NCI-H1436 (cell line): ENCODE results near the gene COG4.
"Not testable (repeated sequence)": the region's sequence is repeated elsewhere in the genome, so short reads cannot be mapped to it uniquely, and the experiment has no call there.

Experiments used
- DNase-seq: peaks from one replicate; lab custom pipeline; 2025; lab: John Stamatoyannopoulos, UW

The COG4 gene

GRCh38 chr16:70454222-70455034, 68.9 kb downstream of the COG4 start, which contains the start of gene FCSK:
Gene FCSK, plus strand, starts transcription at chr16:70454595. Its CDS starts 8,596 bp downstream, at chr16:70463191.
- peak; percentile 59 for DNase-seq

DNA sequence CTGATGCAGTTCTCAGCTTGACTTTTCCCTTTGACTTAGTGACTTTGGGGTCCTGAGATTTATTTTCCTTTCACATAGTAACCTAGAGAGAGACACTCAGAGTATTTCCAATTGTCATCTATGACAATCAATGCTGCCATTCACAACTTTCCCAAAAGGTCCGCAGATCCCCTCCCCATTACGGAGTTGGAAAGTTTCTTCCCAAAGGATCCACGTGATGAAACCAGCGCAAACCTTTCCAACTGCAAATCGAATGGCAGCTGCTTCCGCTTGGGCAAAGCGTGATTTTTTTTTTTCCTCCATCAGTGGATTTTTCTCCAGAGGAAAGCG, 69.5 kb downstream of the COG4 start:
- no peak for DNase-seq

GRCh38 chr16:70453117-70453891, 70.0 kb downstream of the COG4 start:
- no peak for DNase-seq

DNA sequence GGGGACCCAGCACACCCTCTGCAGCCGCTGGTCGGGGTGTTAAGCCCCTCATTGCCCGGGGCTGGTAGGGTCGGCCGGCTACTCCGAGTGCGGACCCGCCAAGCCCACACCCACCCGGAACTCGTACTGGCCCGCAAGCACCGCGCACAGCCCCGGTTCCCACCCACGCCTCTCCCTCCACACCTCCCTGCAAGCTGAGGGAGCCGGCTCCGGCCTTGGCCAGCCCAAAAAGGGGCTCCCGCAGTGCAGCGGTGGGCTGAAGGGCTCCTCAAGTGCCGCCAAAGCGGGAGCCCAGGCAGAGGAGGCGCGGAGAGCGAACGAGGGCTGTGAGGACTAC, 72.4 kb downstream of the COG4 start:
- not testable (repeated sequence) for DNase-seq

DNA sequence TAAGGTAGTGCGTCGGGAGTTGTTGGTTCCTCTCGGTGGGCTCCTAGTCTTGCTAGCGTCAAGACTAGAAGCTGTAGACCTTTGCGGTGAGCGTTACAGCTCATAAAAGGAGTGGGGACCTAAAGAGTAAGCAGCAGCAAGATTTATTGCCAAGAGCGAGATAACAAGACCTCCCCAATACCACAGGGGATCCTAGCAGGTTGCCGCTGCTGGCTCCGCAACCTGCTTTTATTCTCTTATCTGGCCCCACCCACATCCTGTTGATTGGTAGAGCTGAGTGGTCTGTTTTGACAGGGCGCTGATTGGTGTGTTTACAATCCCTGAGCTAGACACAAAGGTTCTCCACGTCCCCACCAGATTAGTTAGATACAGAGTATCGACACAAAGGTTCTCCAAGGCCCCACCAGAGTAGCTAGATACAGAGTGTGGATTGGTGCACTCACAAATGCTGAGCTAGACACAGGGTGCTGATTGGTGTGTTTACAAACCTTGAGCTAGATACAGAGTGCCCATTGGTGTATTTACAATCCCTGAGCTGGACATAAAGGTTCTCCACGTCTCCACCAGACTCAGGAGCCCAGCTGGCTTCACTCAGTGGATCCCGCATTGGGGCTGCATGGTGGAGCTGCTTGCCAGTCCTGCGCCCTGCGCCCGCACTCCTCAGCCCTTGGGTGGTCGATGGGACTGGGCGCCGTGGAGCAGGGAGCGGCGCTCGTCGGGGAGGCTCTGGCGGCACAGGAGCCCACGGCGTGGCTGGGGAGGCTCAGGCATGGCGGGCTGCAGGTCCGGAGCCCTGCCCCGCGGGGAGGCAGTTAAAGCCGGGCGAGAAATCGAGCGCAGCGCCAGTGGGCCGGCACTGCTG, 73.0 kb downstream of the COG4 start:
- not testable (repeated sequence) for DNase-seq

- no peak for DNase-seq
Observed at GRCh38 chr16:70448075-70448474, 75.3 kb downstream of the COG4 start.

- DNase-seq: no peak
Observed at GRCh38 chr16:70444249-70445063, 78.9 kb downstream of the COG4 start.

DNA sequence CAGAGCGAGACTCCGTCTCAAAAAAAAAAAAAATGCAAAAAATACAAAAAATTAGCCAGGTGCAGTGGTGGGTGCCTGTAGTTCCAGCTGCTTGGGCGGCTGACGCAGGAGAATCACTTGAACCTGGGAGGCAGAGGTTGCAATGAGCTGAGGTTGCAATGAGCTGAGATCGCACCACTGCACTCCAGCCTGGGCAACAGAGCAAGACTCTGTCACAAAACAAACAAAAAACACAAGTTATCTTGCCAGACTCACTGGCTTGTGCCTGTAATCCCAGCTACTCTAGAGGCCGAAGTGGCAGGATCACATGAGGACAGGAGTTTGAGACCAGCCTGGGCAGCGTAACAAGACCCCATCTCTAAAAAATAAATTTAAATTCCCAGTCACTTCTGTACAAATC, 81.0 kb downstream of the COG4 start:
- no peak for DNase-seq

DNA sequence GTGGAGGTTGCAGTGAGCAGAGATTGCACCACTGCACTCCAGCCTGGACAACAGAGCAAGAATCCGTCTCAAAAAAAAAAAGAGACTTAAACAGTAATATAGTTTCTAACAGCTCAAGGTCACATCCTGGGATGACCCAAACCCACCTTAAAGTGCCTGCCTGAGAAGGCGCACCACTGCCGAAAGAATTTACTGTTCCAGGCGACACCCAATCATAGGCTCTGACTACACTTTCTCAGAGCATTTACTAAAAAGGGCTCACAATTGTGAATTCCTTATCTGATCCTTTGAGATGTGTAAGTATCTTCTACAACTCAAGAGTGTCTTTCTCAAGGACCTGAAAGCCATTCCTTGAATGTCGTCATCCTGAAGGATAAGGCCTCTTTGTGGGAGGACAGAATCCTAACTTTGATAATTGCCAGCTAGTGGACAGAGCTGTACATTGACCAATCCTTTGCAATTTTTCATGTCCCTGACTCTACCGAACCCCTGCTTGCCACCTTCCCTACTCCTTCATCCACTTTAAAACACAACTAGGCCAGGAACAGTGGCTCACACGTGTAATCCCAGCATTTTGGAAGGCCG, 81.9 kb downstream of the COG4 start:
- DNase-seq: no peak

- no peak for DNase-seq
Observed at GRCh38 chr16:70440009-70440692, 83.2 kb downstream of the COG4 start.

DNA sequence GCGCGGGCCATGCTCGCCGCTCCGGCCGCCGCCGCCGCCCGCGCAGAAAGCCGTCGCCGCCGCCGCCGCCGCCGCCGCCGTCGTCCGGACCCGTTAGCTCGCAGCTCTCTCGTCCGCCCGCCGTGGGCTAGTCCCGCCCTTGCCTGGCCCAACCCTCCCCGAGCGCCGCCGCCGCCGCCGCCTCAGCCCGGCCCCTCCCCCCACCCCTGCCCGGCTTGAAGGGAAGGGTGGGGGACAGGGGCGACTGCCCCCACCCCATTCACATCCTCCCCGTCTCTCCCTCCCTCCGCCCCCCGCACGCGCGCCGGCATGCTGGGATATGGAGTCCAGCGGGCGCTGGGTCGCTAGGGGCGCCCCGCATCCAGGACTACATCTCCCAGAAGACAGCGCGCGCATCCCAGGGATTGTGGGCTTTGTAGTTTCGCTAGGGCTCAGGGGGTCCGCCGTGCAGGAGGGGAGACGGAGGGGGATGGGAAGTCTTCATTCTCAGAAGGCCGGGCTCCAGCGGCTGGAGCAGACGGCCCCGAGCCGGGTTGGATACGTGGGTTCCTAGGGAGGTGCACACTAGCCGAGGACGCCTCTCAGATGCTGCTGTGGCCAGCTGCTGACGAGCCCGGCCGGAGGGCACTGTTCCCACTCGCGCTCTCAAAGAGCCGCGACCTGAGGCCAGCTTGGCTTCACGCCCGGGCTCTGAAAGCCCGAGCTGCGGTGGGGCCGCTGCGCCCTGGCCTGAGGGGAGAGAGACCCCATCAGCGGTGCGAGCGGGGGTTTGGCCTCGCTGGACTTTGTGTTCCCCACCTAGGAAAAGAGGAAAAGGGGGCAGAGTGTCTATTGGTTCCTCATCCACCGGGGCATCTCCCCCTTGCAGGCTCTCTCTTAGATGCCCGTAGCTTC, 84.1 kb downstream of the COG4 start, which contains the start of gene ST3GAL2:
TSS of gene ST3GAL2 (minus strand) at position 132 of the 894 bp plus-strand sequence. CDS start 40,570 bp downstream, outside the sequence.
- DNase-seq: peak; percentile 94

- no peak for DNase-seq
Observed at GRCh38 chr16:70438585-70438968, 84.8 kb downstream of the COG4 start.

GRCh38 chr16:70437582-70438557, 85.5 kb downstream of the COG4 start:
- no peak for DNase-seq

DNA sequence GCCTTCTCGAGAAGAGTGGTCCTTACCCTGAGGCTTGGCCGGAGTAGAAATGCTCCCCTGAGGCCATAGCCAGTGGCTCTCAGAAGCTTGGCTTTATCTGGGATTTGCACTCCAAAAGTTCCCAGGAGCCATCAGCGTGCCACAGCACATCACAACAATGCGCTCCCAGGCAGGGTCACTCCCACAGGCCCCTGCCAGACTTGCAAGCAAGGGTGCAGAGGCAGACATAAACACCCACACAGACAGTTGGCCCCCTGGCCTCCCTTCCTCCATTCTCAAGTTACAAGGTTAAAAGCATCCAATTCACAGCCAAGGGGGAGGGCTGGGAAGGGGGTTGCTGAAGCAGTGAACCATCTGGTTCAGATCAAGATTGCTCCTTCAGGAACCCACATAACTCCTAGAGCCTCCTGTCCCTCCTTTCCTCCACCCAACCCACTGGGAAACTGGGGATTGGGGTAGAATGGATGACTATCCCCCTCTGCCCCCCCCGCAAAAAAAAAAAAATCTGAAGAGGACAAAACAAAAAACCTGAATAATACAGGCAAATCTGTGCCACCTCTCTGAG, 86.3 kb downstream of the COG4 start:
- DNase-seq: no peak

GRCh38 chr16:70434484-70435260, 88.7 kb downstream of the COG4 start:
- DNase-seq: no peak

- no peak for DNase-seq
Observed at GRCh38 chr16:70433458-70434103, 89.8 kb downstream of the COG4 start.
